HEK293 (cell line): ENCODE results near the gene USP51.
A peak's percentile ranks its signal among the peaks of the same experiment; 100 is the strongest.

Experiments
- CTCF ChIA-PET: fragments of 350-600 bp; formaldehyde crosslinking; extraction: SDS; loops from one replicate; lab custom pipeline; 2021; ENCODE audit warnings: antibody characterized with exemption; lab: Yijun Ruan, JAX
- POLR2A ChIA-PET: fragments of 300-600 bp; formaldehyde crosslinking; extraction: SDS; loops from one replicate; lab custom pipeline; 2020; ENCODE audit warnings: antibody characterized with exemption, inconsistent platforms; lab: Yijun Ruan, JAX
- H3K27ac ChIP-seq: fragments of 200-500 bp; sonication (Bioruptor generic); 2 replicates; pipeline ENCODE4 v1.5.1; 2014; ENCODE audit warnings: low read depth, low read length, control low read depth, inconsistent platforms; ENCODE audit errors: extremely low read depth
- H3K36me3 ChIP-seq, 2 experiments: fragments of 200-500 bp in 1 of 2; sonication (Bioruptor generic) in 1 of 2; 1 replicate in 1 of 2; 2 replicates in 1 of 2; pipeline ENCODE4 v1.5.1; 2014 to 2017; ENCODE audit warnings: inconsistent platforms in 2 of 2, low read length in 2 of 2; ENCODE audit not compliant: control insufficient read depth in 2 of 2, insufficient read depth in 1 of 2
- H3K4me1 ChIP-seq: fragments of 200-500 bp; sonication (Bioruptor generic); 2 replicates; pipeline ENCODE4 v1.5.1; 2014; ENCODE audit warnings: mild to moderate bottlenecking, low read length, inconsistent platforms; ENCODE audit not compliant: control insufficient read depth, insufficient read depth
- H3K4me3 ChIP-seq: 2 replicates; pipeline ENCODE4 v1.5.1; 2011; ENCODE audit warnings: low read depth, mild to moderate bottlenecking, control low read depth, low read length, moderate library complexity
- H3K9me3 ChIP-seq: fragments of 200-500 bp; sonication (Bioruptor generic); 2 replicates; pipeline ENCODE4 v1.5.1; 2014; ENCODE audit warnings: low read depth, low read length, inconsistent platforms; ENCODE audit not compliant: control insufficient read depth, insufficient read depth
- BCL11A ChIP-seq: fragments of 450-650 bp; formaldehyde crosslinking; IDR thresholded peaks from 2 replicates; pipeline ENCODE4 v1.5.1; 2016; ENCODE audit warnings: low read depth, missing biosample characterization, missing genetic modification characterization
- EGR2 ChIP-seq: fragments of 450-650 bp; formaldehyde crosslinking; IDR thresholded peaks from 2 replicates; pipeline ENCODE4 v1.5.1; 2016; ENCODE audit warnings: low read depth, missing biosample characterization, missing genetic modification characterization
- GLI4 ChIP-seq: fragments of 450-650 bp; formaldehyde crosslinking; IDR thresholded peaks from 2 replicates; pipeline ENCODE4 v1.5.1; 2016; ENCODE audit warnings: missing biosample characterization, missing genetic modification characterization
- KLF10 ChIP-seq: fragments of 450-650 bp; IDR thresholded peaks from 2 replicates; pipeline ENCODE4 v1.5.1; 2018; ENCODE audit warnings: missing biosample characterization, mild to moderate bottlenecking, missing genetic modification characterization
- MEIS1 ChIP-seq: sonication (generic); formaldehyde crosslinking; IDR thresholded peaks from 2 replicates; pipeline ENCODE4 v1.8.1; 2022; ENCODE audit warnings: missing genetic modification reagents, mild to moderate bottlenecking, borderline replicate concordance
- SP2 ChIP-seq: fragments of 450-650 bp; formaldehyde crosslinking; IDR thresholded peaks from 2 replicates; pipeline ENCODE4 v1.5.1; 2016; ENCODE audit warnings: missing biosample characterization, missing genetic modification characterization
- SP3 ChIP-seq: fragments of 450-650 bp; formaldehyde crosslinking; IDR thresholded peaks from 2 replicates; pipeline ENCODE4 v1.5.1; 2016; ENCODE audit warnings: missing biosample characterization, missing genetic modification characterization
- WT1 ChIP-seq: fragments of 450-650 bp; formaldehyde crosslinking; IDR thresholded peaks from 2 replicates; pipeline ENCODE4 v1.5.1; 2016; ENCODE audit warnings: missing biosample characterization, missing genetic modification characterization
- YY1 ChIP-seq: fragments of 450-650 bp; formaldehyde crosslinking; IDR thresholded peaks from 2 replicates; pipeline ENCODE4 v1.5.1; 2018; ENCODE audit warnings: missing biosample characterization, missing genetic modification characterization
- ZBTB8A ChIP-seq: fragments of 450-650 bp; formaldehyde crosslinking; IDR thresholded peaks from 2 replicates; pipeline ENCODE4 v1.5.1; 2016; ENCODE audit warnings: missing biosample characterization, missing genetic modification characterization
- ZFP41 ChIP-seq: fragments of 450-650 bp; formaldehyde crosslinking; IDR thresholded peaks from 2 replicates; pipeline ENCODE4 v1.5.1; 2016; ENCODE audit warnings: missing biosample characterization, missing genetic modification characterization, borderline replicate concordance
- ZNF112 ChIP-seq: fragments of 450-650 bp; formaldehyde crosslinking; IDR thresholded peaks from 2 replicates; pipeline ENCODE4 v1.5.0; 2017; ENCODE audit warnings: missing biosample characterization, missing genetic modification characterization
- ZNF37A ChIP-seq: fragments of 450-650 bp; IDR thresholded peaks from 2 replicates; pipeline ENCODE4 v1.5.1; 2018; ENCODE audit warnings: missing biosample characterization, missing genetic modification characterization
- ZNF530 ChIP-seq: fragments of 450-650 bp; formaldehyde crosslinking; IDR thresholded peaks from 2 replicates; pipeline ENCODE4 v1.5.1; 2016; ENCODE audit warnings: low read depth, missing biosample characterization, missing genetic modification characterization
- ZNF571 ChIP-seq: fragments of 450-650 bp; formaldehyde crosslinking; IDR thresholded peaks from 2 replicates; pipeline ENCODE4 v1.5.0; 2017; ENCODE audit warnings: missing biosample characterization, missing genetic modification characterization
- ZNF585B ChIP-seq: fragments of 450-650 bp; formaldehyde crosslinking; IDR thresholded peaks from 2 replicates; pipeline ENCODE4 v1.5.1; 2016; ENCODE audit warnings: missing biosample characterization, missing genetic modification characterization
- ZNF785 ChIP-seq: fragments of 450-650 bp; formaldehyde crosslinking; IDR thresholded peaks from 2 replicates; pipeline ENCODE4 v1.5.1; 2016; ENCODE audit warnings: missing biosample characterization, missing genetic modification characterization
- TF ChIP-seq, protein P1 (sequence below): fragments of 450-650 bp; formaldehyde crosslinking; optimal IDR thresholded peaks from 2 replicates; pipeline ENCODE3; 2016; ENCODE audit warnings: missing biosample characterization, mild to moderate bottlenecking, missing genetic modification characterization
- TF ChIP-seq, protein P2 (sequence below): fragments of 450-650 bp; formaldehyde crosslinking; IDR thresholded peaks from 2 replicates; pipeline ENCODE4 v1.5.1; 2016; ENCODE audit warnings: missing biosample characterization, missing genetic modification characterization
- TF ChIP-seq, protein P3 (sequence below): fragments of 450-650 bp; formaldehyde crosslinking; IDR thresholded peaks from 2 replicates; pipeline ENCODE4 v1.5.1; 2016; ENCODE audit warnings: missing biosample characterization, missing genetic modification characterization
- TF ChIP-seq, protein P4 (sequence below): fragments of 450-650 bp; formaldehyde crosslinking; IDR thresholded peaks from 2 replicates; pipeline ENCODE4 v1.5.1; 2016; ENCODE audit warnings: missing biosample characterization, missing genetic modification characterization
- TF ChIP-seq, protein P5 (sequence below): fragments of 450-650 bp; formaldehyde crosslinking; conservative IDR thresholded peaks from 2 replicates; pipeline ENCODE4 v1.5.1; 2016; ENCODE audit warnings: low read depth, missing biosample characterization, missing genetic modification characterization
- TF ChIP-seq, protein P6 (sequence below): fragments of 450-650 bp; formaldehyde crosslinking; IDR thresholded peaks from 2 replicates; pipeline ENCODE4 v1.5.1; 2016; ENCODE audit warnings: missing biosample characterization, missing genetic modification characterization

The USP51 gene

DNA sequence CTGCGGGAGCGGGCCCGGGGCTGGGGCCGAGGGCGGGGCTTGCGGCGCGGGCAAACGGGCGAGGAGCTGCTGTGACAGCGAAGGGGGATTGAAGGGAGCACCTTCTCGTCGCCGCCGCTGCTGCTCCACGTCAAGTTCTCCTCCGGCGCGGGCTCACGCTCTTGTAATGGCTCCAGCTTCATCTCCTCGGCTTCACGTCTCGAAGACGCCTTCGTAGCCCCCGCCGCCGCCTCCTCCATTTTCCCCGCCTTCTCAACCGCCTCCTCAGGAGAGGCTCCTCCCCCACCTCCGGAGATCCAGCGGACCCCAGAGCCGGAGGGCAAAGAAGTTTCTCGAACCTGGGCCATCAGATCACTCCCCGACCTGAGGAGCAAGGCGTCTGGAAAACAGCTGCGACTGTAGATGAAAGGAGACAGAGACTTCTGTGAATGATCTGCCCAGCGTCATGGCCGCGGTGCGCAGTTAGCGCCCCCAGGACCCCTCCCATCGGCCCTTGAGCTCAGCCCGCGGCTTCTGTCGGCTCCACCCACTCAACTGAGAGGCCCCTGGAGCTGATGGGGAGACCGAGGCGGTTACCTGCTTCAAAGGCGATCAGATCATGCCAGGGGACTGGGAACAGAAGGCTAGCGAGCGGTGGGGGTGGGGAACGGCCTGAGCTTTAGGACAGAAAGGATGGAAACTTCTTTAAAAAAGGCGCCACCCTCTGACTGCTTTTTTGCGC is 895 bp downstream of the USP51 start (continued):
- TF ChIP-seq SP3 (tag by site-specific recombination) (peak; percentile 64), ZFP41 (tag by site-specific recombination) (no peak), MEIS1 (no peak), ZNF112 (no peak), YY1 (peak; percentile 20; the same call in 1 of the 2 replicates), GLI4 (tag by site-specific recombination) (no peak), EGR2 (0 out of 2 replicates have a peak, but pooled peaks have one; percentile 19), SP2 (tag by site-specific recombination) (peak; percentile 24), WT1 (tag by site-specific recombination) (no peak), ZNF37A (no peak)
- TF ChIP-seq, protein P1, sequence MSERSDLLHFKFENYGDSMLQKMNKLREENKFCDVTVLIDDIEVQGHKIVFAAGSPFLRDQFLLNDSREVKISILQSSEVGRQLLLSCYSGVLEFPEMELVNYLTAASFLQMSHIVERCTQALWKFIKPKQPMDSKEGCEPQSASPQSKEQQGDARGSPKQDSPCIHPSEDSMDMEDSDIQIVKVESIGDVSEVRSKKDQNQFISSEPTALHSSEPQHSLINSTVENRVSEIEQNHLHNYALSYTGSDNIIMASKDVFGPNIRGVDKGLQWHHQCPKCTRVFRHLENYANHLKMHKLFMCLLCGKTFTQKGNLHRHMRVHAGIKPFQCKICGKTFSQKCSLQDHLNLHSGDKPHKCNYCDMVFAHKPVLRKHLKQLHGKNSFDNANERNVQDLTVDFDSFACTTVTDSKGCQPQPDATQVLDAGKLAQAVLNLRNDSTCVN, result peak; percentile 25
- TF ChIP-seq, protein P2, sequence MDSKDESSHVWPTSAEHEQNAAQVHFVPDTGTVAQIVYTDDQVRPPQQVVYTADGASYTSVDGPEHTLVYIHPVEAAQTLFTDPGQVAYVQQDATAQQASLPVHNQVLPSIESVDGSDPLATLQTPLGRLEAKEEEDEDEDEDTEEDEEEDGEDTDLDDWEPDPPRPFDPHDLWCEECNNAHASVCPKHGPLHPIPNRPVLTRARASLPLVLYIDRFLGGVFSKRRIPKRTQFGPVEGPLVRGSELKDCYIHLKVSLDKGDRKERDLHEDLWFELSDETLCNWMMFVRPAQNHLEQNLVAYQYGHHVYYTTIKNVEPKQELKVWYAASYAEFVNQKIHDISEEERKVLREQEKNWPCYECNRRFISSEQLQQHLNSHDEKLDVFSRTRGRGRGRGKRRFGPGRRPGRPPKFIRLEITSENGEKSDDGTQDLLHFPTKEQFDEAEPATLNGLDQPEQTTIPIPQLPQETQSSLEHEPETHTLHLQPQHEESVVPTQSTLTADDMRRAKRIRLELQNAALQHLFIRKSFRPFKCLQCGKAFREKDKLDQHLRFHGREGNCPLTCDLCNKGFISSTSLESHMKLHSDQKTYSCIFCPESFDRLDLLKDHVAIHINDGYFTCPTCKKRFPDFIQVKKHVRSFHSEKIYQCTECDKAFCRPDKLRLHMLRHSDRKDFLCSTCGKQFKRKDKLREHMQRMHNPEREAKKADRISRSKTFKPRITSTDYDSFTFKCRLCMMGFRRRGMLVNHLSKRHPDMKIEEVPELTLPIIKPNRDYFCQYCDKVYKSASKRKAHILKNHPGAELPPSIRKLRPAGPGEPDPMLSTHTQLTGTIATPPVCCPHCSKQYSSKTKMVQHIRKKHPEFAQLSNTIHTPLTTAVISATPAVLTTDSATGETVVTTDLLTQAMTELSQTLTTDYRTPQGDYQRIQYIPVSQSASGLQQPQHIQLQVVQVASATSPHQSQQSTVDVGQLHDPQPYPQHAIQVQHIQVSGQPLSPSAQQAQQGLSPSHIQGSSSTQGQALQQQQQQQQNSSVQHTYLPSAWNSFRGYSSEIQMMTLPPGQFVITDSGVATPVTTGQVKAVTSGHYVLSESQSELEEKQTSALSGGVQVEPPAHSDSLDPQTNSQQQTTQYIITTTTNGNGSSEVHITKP (tag by site-specific recombination), result peak; percentile 24; the same call in 1 of the 2 replicates
- TF ChIP-seq, protein P3, sequence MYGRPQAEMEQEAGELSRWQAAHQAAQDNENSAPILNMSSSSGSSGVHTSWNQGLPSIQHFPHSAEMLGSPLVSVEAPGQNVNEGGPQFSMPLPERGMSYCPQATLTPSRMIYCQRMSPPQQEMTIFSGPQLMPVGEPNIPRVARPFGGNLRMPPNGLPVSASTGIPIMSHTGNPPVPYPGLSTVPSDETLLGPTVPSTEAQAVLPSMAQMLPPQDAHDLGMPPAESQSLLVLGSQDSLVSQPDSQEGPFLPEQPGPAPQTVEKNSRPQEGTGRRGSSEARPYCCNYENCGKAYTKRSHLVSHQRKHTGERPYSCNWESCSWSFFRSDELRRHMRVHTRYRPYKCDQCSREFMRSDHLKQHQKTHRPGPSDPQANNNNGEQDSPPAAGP, result no peak
- TF ChIP-seq, protein P4, sequence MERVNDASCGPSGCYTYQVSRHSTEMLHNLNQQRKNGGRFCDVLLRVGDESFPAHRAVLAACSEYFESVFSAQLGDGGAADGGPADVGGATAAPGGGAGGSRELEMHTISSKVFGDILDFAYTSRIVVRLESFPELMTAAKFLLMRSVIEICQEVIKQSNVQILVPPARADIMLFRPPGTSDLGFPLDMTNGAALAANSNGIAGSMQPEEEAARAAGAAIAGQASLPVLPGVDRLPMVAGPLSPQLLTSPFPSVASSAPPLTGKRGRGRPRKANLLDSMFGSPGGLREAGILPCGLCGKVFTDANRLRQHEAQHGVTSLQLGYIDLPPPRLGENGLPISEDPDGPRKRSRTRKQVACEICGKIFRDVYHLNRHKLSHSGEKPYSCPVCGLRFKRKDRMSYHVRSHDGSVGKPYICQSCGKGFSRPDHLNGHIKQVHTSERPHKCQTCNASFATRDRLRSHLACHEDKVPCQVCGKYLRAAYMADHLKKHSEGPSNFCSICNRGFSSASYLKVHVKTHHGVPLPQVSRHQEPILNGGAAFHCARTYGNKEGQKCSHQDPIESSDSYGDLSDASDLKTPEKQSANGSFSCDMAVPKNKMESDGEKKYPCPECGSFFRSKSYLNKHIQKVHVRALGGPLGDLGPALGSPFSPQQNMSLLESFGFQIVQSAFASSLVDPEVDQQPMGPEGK, result 0 out of 2 replicates have a peak, but pooled peaks have one; percentile 20

DNA sequence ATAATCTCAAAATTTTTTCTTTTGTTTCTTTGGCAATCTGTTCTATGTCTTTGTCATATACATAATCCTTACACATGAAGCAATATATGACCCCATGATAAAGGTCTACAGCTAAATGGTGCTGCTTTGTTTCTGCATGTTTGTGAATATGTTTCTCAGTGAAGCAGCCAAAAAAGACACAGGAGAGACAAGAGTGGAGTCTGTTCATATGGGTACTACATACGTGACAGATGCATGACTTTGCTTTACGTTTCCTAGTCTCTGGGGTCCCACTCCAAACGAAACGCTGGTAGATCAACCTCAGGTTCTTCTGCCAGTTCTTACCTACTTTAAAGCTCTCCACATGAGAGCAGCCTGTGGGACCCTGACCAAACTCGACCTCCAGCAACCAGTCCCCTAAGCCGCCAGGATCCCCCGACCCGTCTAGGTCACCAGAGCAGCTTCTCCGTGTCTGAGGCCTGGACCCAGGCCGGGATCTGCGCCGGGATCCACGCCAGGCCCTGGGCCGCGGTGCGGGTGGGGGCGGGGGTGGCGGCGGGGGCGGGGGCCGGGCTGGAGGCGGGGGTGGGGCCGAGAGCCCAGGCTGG is 1.5 kb downstream of the USP51 start:
- ChIA-PET POLR2A (no interaction called here), CTCF (no interaction called here)
- H3K9me3 ChIP-seq, result no peaks in the 10 kb centered on the region
- no peak overlapping the region for H3K27ac ChIP-seq
- no peaks in the 10 kb centered on the region for H3K36me3 ChIP-seq
- H3K4me3 ChIP-seq, result no peak overlapping the region
- H3K4me1 ChIP-seq, result no peaks in the 10 kb centered on the region
- TF ChIP-seq ZBTB8A (tag by site-specific recombination) (no peak), KLF10 (tag by site-specific recombination) (no peak), ZNF530 (tag by site-specific recombination) (no peak), ZNF585B (tag by site-specific recombination) (no peak), BCL11A (tag by site-specific recombination) (no peak), ZNF571 (tag by site-specific recombination) (no peak), ZNF785 (tag by site-specific recombination) (no peak)
- TF ChIP-seq, protein P5, sequence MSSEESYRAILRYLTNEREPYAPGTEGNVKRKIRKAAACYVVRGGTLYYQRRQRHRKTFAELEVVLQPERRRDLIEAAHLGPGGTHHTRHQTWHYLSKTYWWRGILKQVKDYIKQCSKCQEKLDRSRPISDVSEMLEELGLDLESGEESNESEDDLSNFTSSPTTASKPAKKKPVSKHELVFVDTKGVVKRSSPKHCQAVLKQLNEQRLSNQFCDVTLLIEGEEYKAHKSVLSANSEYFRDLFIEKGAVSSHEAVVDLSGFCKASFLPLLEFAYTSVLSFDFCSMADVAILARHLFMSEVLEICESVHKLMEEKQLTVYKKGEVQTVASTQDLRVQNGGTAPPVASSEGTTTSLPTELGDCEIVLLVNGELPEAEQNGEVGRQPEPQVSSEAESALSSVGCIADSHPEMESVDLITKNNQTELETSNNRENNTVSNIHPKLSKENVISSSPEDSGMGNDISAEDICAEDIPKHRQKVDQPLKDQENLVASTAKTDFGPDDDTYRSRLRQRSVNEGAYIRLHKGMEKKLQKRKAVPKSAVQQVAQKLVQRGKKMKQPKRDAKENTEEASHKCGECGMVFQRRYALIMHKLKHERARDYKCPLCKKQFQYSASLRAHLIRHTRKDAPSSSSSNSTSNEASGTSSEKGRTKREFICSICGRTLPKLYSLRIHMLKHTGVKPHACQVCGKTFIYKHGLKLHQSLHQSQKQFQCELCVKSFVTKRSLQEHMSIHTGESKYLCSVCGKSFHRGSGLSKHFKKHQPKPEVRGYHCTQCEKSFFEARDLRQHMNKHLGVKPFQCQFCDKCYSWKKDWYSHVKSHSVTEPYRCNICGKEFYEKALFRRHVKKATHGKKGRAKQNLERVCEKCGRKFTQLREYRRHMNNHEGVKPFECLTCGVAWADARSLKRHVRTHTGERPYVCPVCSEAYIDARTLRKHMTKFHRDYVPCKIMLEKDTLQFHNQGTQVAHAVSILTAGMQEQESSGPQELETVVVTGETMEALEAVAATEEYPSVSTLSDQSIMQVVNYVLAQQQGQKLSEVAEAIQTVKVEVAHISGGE (tag by site-specific recombination), result no peak
- TF ChIP-seq, protein P6, sequence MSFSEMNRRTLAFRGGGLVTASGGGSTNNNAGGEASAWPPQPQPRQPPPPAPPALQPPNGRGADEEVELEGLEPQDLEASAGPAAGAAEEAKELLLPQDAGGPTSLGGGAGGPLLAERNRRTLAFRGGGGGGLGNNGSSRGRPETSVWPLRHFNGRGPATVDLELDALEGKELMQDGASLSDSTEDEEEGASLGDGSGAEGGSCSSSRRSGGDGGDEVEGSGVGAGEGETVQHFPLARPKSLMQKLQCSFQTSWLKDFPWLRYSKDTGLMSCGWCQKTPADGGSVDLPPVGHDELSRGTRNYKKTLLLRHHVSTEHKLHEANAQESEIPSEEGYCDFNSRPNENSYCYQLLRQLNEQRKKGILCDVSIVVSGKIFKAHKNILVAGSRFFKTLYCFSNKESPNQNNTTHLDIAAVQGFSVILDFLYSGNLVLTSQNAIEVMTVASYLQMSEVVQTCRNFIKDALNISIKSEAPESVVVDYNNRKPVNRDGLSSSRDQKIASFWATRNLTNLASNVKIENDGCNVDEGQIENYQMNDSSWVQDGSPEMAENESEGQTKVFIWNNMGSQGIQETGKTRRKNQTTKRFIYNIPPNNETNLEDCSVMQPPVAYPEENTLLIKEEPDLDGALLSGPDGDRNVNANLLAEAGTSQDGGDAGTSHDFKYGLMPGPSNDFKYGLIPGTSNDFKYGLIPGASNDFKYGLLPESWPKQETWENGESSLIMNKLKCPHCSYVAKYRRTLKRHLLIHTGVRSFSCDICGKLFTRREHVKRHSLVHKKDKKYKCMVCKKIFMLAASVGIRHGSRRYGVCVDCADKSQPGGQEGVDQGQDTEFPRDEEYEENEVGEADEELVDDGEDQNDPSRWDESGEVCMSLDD (tag by site-specific recombination), result no peak
